Measurements from ENCODE around the gene PPP2R3A. TPM values are rescaled to one million over a fixed set of nuclear protein-coding genes. Genes with fewer than 3 reads are reported as not detected.

The PPP2R3A gene
- total and polyA plus RNA-seq, 9 of the 15 experiments (the other 6 are each of a cell fraction or from before 2014, with no cell fraction given) = 0.10 to 0.50 (median 0.24) TPM

- TF ChIP-seq, protein P1, sequence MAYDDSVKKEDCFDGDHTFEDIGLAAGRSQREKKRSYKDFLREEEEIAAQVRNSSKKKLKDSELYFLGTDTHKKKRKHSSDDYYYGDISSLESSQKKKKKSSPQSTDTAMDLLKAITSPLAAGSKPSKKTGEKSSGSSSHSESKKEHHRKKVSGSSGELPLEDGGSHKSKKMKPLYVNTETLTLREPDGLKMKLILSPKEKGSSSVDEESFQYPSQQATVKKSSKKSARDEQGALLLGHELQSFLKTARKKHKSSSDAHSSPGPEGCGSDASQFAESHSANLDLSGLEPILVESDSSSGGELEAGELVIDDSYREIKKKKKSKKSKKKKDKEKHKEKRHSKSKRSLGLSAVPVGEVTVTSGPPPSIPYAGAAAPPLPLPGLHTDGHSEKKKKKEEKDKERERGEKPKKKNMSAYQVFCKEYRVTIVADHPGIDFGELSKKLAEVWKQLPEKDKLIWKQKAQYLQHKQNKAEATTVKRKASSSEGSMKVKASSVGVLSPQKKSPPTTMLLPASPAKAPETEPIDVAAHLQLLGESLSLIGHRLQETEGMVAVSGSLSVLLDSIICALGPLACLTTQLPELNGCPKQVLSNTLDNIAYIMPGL (CRISPR knock-in tag; IDR thresholded peaks at IDR 0.05) = no peak
- TF ChIP-seq YY1 (IDR thresholded peaks at IDR 0.05; ENCODE audit: borderline replicate concordance in 1 of 3, control insufficient read depth in 1 of 3, extremely low read depth in 1 of 3, insufficient read depth in 3 of 3, insufficient read length in 1 of 3, insufficient replicate concordance in 2 of 3, low read depth in 1 of 3, low read length in 2 of 3) = no peak
Measured at GRCh38 chr3:135920275-135920674, 45.3 kb upstream of the PPP2R3A start (continued).

DNA sequence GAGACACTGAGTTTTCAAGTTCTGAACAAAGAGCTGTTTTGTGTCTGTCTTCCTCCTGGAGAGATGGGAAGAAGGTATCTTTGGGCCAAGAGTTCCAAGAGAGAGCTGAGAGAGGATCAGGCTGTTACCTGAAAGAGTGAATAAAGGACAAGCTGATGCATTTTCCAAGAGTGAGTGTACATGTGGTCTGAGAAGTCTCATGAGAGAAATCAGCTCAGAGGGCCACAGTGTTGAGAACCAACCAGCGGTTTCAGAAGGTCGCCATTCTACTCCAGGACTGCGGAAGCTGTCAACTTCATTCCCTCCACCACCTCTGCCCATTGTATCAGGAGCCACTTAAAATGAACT is 42.7 kb upstream of the PPP2R3A start:
- in situ Hi-C loops (cut with MboI) = no loop called here
- WGBS (ENCODE audit: insufficient coverage, low coverage, missing lambda C conversion rate) = 0% methylated on average over 3 of the region's 3 CpGs

More for the DNA sequence above, 42.7 kb upstream of the PPP2R3A start:
- H2AFZ ChIP-seq (ENCODE audit: low read depth, low read length) = no peak overlapping the region
- no peak for DNase-seq (ENCODE audit: extremely low read depth in 1 of 4, low spot score in 3 of 4)
- H3K4me2 ChIP-seq (ENCODE audit: insufficient read depth, low read length) = no peak overlapping the region
- H3K27ac ChIP-seq (ENCODE audit: extremely low read depth, low read depth, low read length) = no peak overlapping the region
- intact Hi-C loops (cut with micrococcal nuclease) = no loop called here
- H4K20me1 ChIP-seq (replicated peaks; ENCODE audit: control insufficient read depth, insufficient read depth, low read length) = no peaks in the 10 kb centered on the region
- H3K9me3 ChIP-seq (replicated peaks; ENCODE audit: control insufficient read depth, insufficient read depth, low read depth, low read length) = no peaks in the 10 kb centered on the region
- H3K36me3 ChIP-seq (ENCODE audit: control insufficient read depth, insufficient read depth, low read length) = no peaks in the 10 kb centered on the region
- H3K9me1 ChIP-seq (ENCODE audit: control insufficient read depth, insufficient read depth, low read length) = no peaks in the 10 kb centered on the region
- no peaks in the 10 kb centered on the region for H3K79me2 ChIP-seq (ENCODE audit: control insufficient read depth, insufficient read depth, low read length)
- no peaks in the 10 kb centered on the region for H3K4me1 ChIP-seq (replicated peaks in 1 of 2; ENCODE audit: control insufficient read depth in 2 of 2, insufficient read depth in 2 of 2, low read length in 2 of 2)
- FAIRE-seq = no peak
- no peak for ATAC-seq
- TF ChIP-seq CEBPG (CRISPR knock-in tag; IDR thresholded peaks at IDR 0.05) (no peak), CEBPG (tag; conservative IDR thresholded peaks at IDR 0.05 in 1 of 2, IDR thresholded peaks at IDR 0.05 in 1 of 2) (no peak), PHF21A (IDR thresholded peaks at IDR 0.05; ENCODE audit: borderline replicate concordance, low read depth) (no peak), ZNF24 (IDR thresholded peaks at IDR 0.05) (no peak), PTRF (tag; IDR thresholded peaks at IDR 0.05) (no peak), ZNF41 (CRISPR knock-in tag; conservative IDR thresholded peaks at IDR 0.05) (no peak), KLF6 (CRISPR knock-in tag; IDR thresholded peaks at IDR 0.05; ENCODE audit: borderline replicate concordance) (no peak)
- TF ChIP-seq, protein P2, sequence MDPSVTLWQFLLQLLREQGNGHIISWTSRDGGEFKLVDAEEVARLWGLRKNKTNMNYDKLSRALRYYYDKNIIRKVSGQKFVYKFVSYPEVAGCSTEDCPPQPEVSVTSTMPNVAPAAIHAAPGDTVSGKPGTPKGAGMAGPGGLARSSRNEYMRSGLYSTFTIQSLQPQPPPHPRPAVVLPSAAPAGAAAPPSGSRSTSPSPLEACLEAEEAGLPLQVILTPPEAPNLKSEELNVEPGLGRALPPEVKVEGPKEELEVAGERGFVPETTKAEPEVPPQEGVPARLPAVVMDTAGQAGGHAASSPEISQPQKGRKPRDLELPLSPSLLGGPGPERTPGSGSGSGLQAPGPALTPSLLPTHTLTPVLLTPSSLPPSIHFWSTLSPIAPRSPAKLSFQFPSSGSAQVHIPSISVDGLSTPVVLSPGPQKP (CRISPR knock-in tag; IDR thresholded peaks at IDR 0.05) = no peak
- no peak overlapping the region for H3K9ac ChIP-seq (ENCODE audit: insufficient read depth in 1 of 2, low read depth in 2 of 2, low read length in 2 of 2)
- no peaks in the 10 kb centered on the region for H3K27me3 ChIP-seq (ENCODE audit: control insufficient read depth in 2 of 2, insufficient read depth in 2 of 2, low read length in 2 of 2)
- ChIA-PET POLR2A (no interaction called here), CTCF (ENCODE audit: low intra/inter-chr PET ratio) (no interaction called here)
- no peak overlapping the region for H3K4me3 ChIP-seq
- BruUV-seq (replicated peaks) = no TSS peak

All from K562 (cell line).